ENCODE data around the gene CCNA2.

Gene CCNA2

GRCh38 chr4:121842862-121843261, 19.2 kb upstream of the CCNA2 start:
- no peak for TF ChIP-seq CTCF (IDR thresholded peaks at IDR 0.05)

GRCh38 chr4:121838136-121838535, 14.5 kb upstream of the CCNA2 start:
- no peak for TF ChIP-seq CTCF (IDR thresholded peaks at IDR 0.05)

GRCh38 chr4:121829511-121829910, 5.8 kb upstream of the CCNA2 start:
- TF ChIP-seq CTCF (IDR thresholded peaks at IDR 0.05): no peak

GRCh38 chr4:121827853-121828252, 4.2 kb upstream of the CCNA2 start:
- no peak for TF ChIP-seq CTCF (IDR thresholded peaks at IDR 0.05)

- TF ChIP-seq CTCF (IDR thresholded peaks at IDR 0.05): no peak
Observed at GRCh38 chr4:121824950-121825349, 1.3 kb upstream of the CCNA2 start.

GRCh38 chr4:121824171-121824527, 466 bp upstream of the CCNA2 start:
- no peak for TF ChIP-seq CTCF (IDR thresholded peaks at IDR 0.05)

GRCh38 chr4:121822796-121823504, 733 bp downstream of the CCNA2 start:
- TF ChIP-seq CTCF (IDR thresholded peaks at IDR 0.05): no peak

GRCh38 chr4:121822047-121822446, 1.6 kb downstream of the CCNA2 start:
- no peak for TF ChIP-seq CTCF (IDR thresholded peaks at IDR 0.05)

All from LNCAP (cell line).